Common myeloid progenitor, CD34-positive (primary cell): ENCODE measurements around the gene PTPRG.

ENCODE experiments used
- CTCF ChIA-PET: fragments of 350-600 bp; sonication (Branson Sonifier 250); formaldehyde crosslinking; loops from one replicate; lab custom pipeline; 2021; ENCODE audit warnings: antibody characterized with exemption; lab: Charles Lee
- POLR2A ChIA-PET: fragments of 350-600 bp; sonication (Branson Sonifier 250); formaldehyde crosslinking; loops from one replicate; lab custom pipeline; 2021; ENCODE audit warnings: antibody characterized with exemption; lab: Charles Lee
- DNase-seq, 3 donors: peaks; one replicate each; pipeline versions ENCODE4 v3.0.0 to v3.0.0-alpha.2; 2013
- H3K27ac ChIP-seq, 2 experiments: 1 replicate in 1 of 2; 2 replicates in 1 of 2; pipeline ENCODE4 v1.7.0; 2013; ENCODE audit warnings: inconsistent platforms in 2 of 2, low read length in 2 of 2, mild to moderate bottlenecking in 2 of 2, low read depth in 1 of 2, moderate library complexity in 1 of 2; ENCODE audit not compliant: severe bottlenecking in 2 of 2, insufficient read depth in 1 of 2, poor library complexity in 1 of 2
- H3K27me3 ChIP-seq, 5 experiments: replicated peaks in 2 of 5; 1 replicate in 3 of 5; 2 replicates in 2 of 5; pipeline versions ENCODE4 v1.6.1 to v1.7.0; 2013; ENCODE audit warnings: low read length in 4 of 5, mild to moderate bottlenecking in 2 of 5, moderate library complexity in 2 of 5, inconsistent platforms in 1 of 5; ENCODE audit not compliant: insufficient read depth in 5 of 5, control insufficient read depth in 4 of 5
- H3K36me3 ChIP-seq, 4 experiments: 1 replicate in 2 of 4; 2 replicates in 2 of 4; pipeline versions ENCODE4 v1.6.1 to v1.7.0; 2013; ENCODE audit warnings: low read length in 3 of 4, control low read depth in 1 of 4, mild to moderate bottlenecking in 1 of 4; ENCODE audit not compliant: control insufficient read depth in 4 of 4, insufficient read depth in 4 of 4
- H3K4me1 ChIP-seq, 4 experiments: 1 replicate in 3 of 4; 2 replicates in 1 of 4; pipeline versions ENCODE4 v1.6.1 to v1.7.1; 2013; ENCODE audit warnings: low read length in 3 of 4, mild to moderate bottlenecking in 3 of 4, control low read depth in 1 of 4, inconsistent platforms in 1 of 4, moderate library complexity in 1 of 4; ENCODE audit not compliant: control insufficient read depth in 4 of 4, insufficient read depth in 4 of 4; ENCODE audit errors: control extremely low read depth in 1 of 4
- H3K4me3 ChIP-seq, 7 experiments: 1 replicate in 4 of 7; 2 replicates in 3 of 7; pipeline versions ENCODE4 v1.5.1 to v1.7.0; 2013; ENCODE audit warnings: mild to moderate bottlenecking in 7 of 7, low read length in 6 of 7, moderate library complexity in 6 of 7, inconsistent platforms in 2 of 7, low read depth in 2 of 7, control low read depth in 1 of 7; ENCODE audit not compliant: insufficient read depth in 4 of 7, control insufficient read depth in 1 of 7; ENCODE audit errors: extremely low read depth in 1 of 7
- H3K9me3 ChIP-seq, 5 experiments: 1 replicate in 4 of 5; 2 replicates in 1 of 5; pipeline versions ENCODE4 v1.6.1 to v1.7.1; 2013; ENCODE audit warnings: low read length in 4 of 5, mild to moderate bottlenecking in 2 of 5, inconsistent platforms in 1 of 5, low read depth in 1 of 5, moderate library complexity in 1 of 5; ENCODE audit not compliant: control insufficient read depth in 4 of 5, insufficient read depth in 2 of 5; ENCODE audit errors: control extremely low read depth in 1 of 5
- WGBS: methylation state at CpG from one replicate; pipeline ENCODE4 v1.1.5; 2013; ENCODE audit not compliant: insufficient coverage; 5-methylcytosine and 5-hydroxymethylcytosine counted together

Gene PTPRG

GRCh38 chr3:62168356-62168755 lies 607.0 kb downstream of the PTPRG start:
- H3K27me3 ChIP-seq, result peaks cover 0 to 5% (median 1%) of the 10 kb centered on the region in 5 experiments
- peaks cover 0 to 5% (median 0%) of the 10 kb centered on the region in 5 experiments for H3K9me3 ChIP-seq
- peaks cover 0 to 8% (median 0%) of the 10 kb centered on the region in 4 experiments for H3K4me1 ChIP-seq
- no peak for DNase-seq
- CTCF ChIA-PET, result interaction anchor here (0.8 to 1.1 kb wide), 2 partner anchors 17 to 24 kb away, joined by 3 read pairs; no protein-coding TSS in a partner anchor
- 85% methylated on average over 3 of the region's 3 CpGs for WGBS
- POLR2A ChIA-PET, result no interaction called here
- H3K4me3 ChIP-seq, result no peak overlapping the region
- H3K36me3 ChIP-seq, result no peaks in the 10 kb centered on the region
- no peak overlapping the region for H3K27ac ChIP-seq

DNA sequence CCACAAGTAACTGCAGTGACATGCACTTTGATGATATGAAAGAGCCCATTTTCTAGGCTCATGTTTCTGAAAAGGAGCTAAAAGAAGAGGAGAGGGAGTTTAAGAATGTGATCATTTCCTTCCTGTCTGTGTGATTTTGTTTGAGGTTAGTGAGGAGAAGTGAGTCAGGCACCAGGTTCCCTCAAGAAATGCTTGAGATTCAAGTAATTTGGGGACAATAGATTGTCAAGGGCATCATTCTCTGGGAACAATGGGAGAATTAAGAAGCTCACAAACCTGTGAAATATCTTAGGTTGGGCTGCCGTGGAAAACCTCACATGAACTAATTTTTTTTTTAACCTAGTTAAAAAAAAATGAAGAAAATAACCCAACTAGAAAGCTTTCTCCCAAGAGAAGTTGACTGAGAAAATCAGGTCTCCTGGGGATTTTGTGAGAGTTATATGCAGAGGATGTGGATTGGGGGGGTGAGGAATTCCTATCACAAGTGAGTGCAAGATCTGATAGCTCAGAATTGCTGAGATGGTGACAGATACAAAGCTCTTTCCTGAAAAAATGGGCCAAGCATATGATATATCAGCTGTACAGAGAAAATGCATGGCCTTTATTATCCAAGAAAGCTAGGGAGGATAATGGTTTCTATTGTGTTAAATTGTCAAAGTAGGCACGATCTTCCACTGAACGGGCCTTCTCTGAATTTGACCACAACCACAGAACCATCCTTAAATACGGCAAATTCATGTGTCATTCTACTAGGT lies 608.7 kb downstream of the PTPRG start:
- Histone ChIP-seq H3K4me3 (no peak overlapping the region), H3K27me3 (peaks cover 0 to 5% (median 1%) of the 10 kb centered on the region in 5 experiments), H3K9me3 (peaks cover 0 to 5% (median 0%) of the 10 kb centered on the region in 5 experiments), H3K27ac (no peak overlapping the region), H3K4me1 (peaks cover 0 to 8% (median 0%) of the 10 kb centered on the region in 4 experiments), H3K36me3 (no peaks in the 10 kb centered on the region)
- ChIA-PET POLR2A (no interaction called here), CTCF (interaction anchor here (1.1 kb wide), 1 partner anchor 31 kb away, joined by 3 read pairs; no protein-coding TSS in a partner anchor)
- 95% methylated on average over 3 of the region's 4 CpGs for WGBS
- peak in 2 of 3 donors; percentile 9 to 19 for DNase-seq

- POLR2A ChIA-PET, result no interaction called here
- H3K4me3 ChIP-seq, result no peak overlapping the region
- WGBS, result no CpG with 5 or more reads among the region's 2 CpGs
- no peak overlapping the region for H3K27ac ChIP-seq
- no peaks in the 10 kb centered on the region for H3K36me3 ChIP-seq
- peaks cover 0 to 5% (median 3%) of the 10 kb centered on the region in 5 experiments for H3K27me3 ChIP-seq
- peaks cover 0 to 5% (median 0%) of the 10 kb centered on the region in 5 experiments for H3K9me3 ChIP-seq
- CTCF ChIA-PET, result no interaction called here
- peaks cover 0 to 8% (median 0%) of the 10 kb centered on the region in 4 experiments for H3K4me1 ChIP-seq
- no peak for DNase-seq
Observed at GRCh38 chr3:62171789-62172188, 610.4 kb downstream of the PTPRG start.

GRCh38 chr3:62172199-62172598 lies 610.8 kb downstream of the PTPRG start:
- no CpG with 5 or more reads among the region's 1 CpG for WGBS
- H3K4me1 ChIP-seq, result peaks cover 0 to 8% (median 0%) of the 10 kb centered on the region in 4 experiments
- no peak for DNase-seq
- CTCF ChIA-PET, result no interaction called here
- no peaks in the 10 kb centered on the region for H3K36me3 ChIP-seq
- POLR2A ChIA-PET, result no interaction called here
- H3K4me3 ChIP-seq, result no peak overlapping the region
- H3K9me3 ChIP-seq, result peaks cover 0 to 5% (median 0%) of the 10 kb centered on the region in 5 experiments
- H3K27ac ChIP-seq, result no peak overlapping the region
- peaks cover 0 to 5% (median 3%) of the 10 kb centered on the region in 5 experiments for H3K27me3 ChIP-seq

DNA sequence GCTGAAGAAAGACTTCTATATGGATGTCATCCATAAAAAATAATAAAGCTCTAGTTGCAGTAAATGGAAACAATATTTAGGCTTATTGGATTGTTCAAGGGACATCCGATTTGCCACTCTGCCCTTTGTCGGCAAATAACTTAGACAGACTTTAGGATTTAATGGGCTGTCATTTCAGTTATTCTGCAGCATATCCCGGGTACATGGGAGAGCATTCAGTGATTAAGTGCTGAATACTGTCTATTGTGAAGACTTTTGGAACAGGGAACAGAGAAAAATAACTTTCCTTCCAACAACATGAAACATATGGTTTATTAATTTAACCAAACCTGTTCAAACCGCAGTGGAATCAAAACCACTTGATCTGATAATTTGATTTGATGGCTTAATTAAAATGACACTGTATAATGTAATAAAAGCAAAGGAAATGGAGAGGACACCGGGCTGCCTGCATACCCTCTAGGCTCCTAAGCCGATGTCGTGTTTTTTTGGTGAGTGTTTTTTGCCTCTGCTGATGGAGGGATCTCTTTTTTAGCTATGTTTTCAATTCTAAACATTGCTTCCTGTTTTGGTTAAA lies 612.7 kb downstream of the PTPRG start:
- Histone ChIP-seq H3K27ac (no peak overlapping the region), H3K36me3 (no peaks in the 10 kb centered on the region), H3K9me3 (peaks cover 0 to 5% (median 0%) of the 10 kb centered on the region in 5 experiments), H3K4me1 (peaks cover 0 to 8% (median 0%) of the 10 kb centered on the region in 4 experiments), H3K27me3 (peaks cover 0 to 5% (median 2%) of the 10 kb centered on the region in 5 experiments), H3K4me3 (no peak overlapping the region)
- WGBS, result 100% methylated on average over 3 of the region's 7 CpGs
- CTCF ChIA-PET, result interaction anchor here (1.2 to 1.4 kb wide), 2 partner anchors 15 to 28 kb away, joined by 4 to 5 read pairs; no protein-coding TSS in a partner anchor
- DNase-seq, result no peak
- POLR2A ChIA-PET, result no interaction called here

DNA sequence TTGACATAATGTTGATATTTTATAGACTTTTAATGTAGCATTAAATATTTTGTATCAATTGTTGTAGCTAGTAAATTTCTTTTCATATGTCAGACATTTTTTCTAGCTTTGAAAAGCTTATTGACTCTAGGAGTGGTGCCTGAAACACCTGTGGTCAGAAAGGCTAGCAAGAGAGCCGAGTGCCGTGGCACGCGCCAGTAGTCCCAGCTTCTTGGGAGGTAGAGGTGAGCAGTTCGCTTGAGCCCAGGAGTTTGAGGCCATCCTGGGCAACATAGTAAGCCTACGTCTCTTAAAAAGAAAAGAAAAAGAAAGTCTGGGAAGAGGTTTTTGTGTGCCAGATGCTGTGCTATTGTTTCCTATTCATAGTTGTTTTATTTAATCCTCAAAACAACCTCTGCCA lies 613.8 kb downstream of the PTPRG start:
- H3K9me3 ChIP-seq, result peaks cover 0 to 5% (median 0%) of the 10 kb centered on the region in 5 experiments
- DNase-seq, result no peak
- ChIA-PET CTCF (interaction anchor here (1.2 kb wide), 1 partner anchor 14 kb away, joined by 5 read pairs; no protein-coding TSS in a partner anchor), POLR2A (no interaction called here)
- H3K4me3 ChIP-seq, result no peak overlapping the region
- no peak overlapping the region for H3K27ac ChIP-seq
- H3K27me3 ChIP-seq, result peaks cover 0 to 5% (median 3%) of the 10 kb centered on the region in 5 experiments
- WGBS, result 88% methylated on average over 5 of the region's 6 CpGs
- no peaks in the 10 kb centered on the region for H3K36me3 ChIP-seq
- H3K4me1 ChIP-seq, result peaks cover 0 to 1% (median 0%) of the 10 kb centered on the region in 4 experiments

- CTCF ChIA-PET, result interaction anchor here (1.0 kb wide), 1 partner anchor 11 kb away, joined by 4 read pairs; no protein-coding TSS in a partner anchor
Observed at GRCh38 chr3:62178032-62178431, 616.7 kb downstream of the PTPRG start.

More at GRCh38 chr3:62178032-62178431, 616.7 kb downstream of the PTPRG start:
- POLR2A ChIA-PET, result no interaction called here
- H3K4me3 ChIP-seq, result no peak overlapping the region
- H3K36me3 ChIP-seq, result no peaks in the 10 kb centered on the region
- peaks cover 0 to 10% (median 0%) of the 10 kb centered on the region in 5 experiments for H3K27me3 ChIP-seq
- no peaks in the 10 kb centered on the region for H3K4me1 ChIP-seq
- no peak overlapping the region for H3K27ac ChIP-seq
- H3K9me3 ChIP-seq, result no peaks in the 10 kb centered on the region
- DNase-seq, result no peak
